ENCODE data around the gene RHBDD2.

GRCh38 chr7:75867390-75867717 is 11.5 kb upstream of the RHBDD2 start:
- TF ChIP-seq POLR2A (IDR thresholded peaks at IDR 0.05): no peak
- TF ChIP-seq CTCF (IDR thresholded peaks at IDR 0.05): no peak

Measured in breast epithelium (tissue), 3 donors.